DOHH2 (cell line): Measurements from ENCODE around the gene EGFLAM.

Experiments used
- H3F3A ChIP-seq: fragments of 200-600 bp; sonication (generic), shearing (Covaris generic); 2 replicates; pipeline ENCODE4 v1.6.0; 2016; ENCODE audit warnings: antibody characterized with exemption, mild to moderate bottlenecking; ENCODE audit not compliant: control insufficient read depth, insufficient read depth
- H3K27ac ChIP-seq: fragments of 200-600 bp; sonication (generic); 2 replicates; pipeline ENCODE4 v1.5.1; 2014; ENCODE audit warnings: low read depth, mild to moderate bottlenecking, low read length, moderate library complexity
- H3K27me3 ChIP-seq: fragments of 200-600 bp; sonication (generic); 2 replicates; pipeline ENCODE4 v1.6.1; 2014; ENCODE audit warnings: mild to moderate bottlenecking, low read length, mixed read lengths; ENCODE audit not compliant: control insufficient read depth
- H3K36me3 ChIP-seq: fragments of 200-600 bp; sonication (generic); 2 replicates; pipeline ENCODE4 v1.6.1; 2014; ENCODE audit warnings: mild to moderate bottlenecking, low read length, moderate library complexity, mixed read lengths; ENCODE audit not compliant: control insufficient read depth
- H3K4me1 ChIP-seq: fragments of 200-600 bp; sonication (generic); 2 replicates; pipeline ENCODE4 v1.6.1; 2014; ENCODE audit warnings: mild to moderate bottlenecking, low read length, mixed read lengths; ENCODE audit not compliant: control insufficient read depth
- H3K4me2 ChIP-seq: fragments of 200-600 bp; sonication (generic); 2 replicates; pipeline ENCODE4 v1.6.0; 2014; ENCODE audit warnings: mild to moderate bottlenecking, low read length, moderate library complexity
- H3K4me3 ChIP-seq: fragments of 200-600 bp; sonication (generic); 2 replicates; pipeline ENCODE4 v1.5.1; 2014; ENCODE audit warnings: mild to moderate bottlenecking, low read length, mixed read lengths
- H3K79me2 ChIP-seq: fragments of 200-600 bp; sonication (generic); 2 replicates; pipeline ENCODE4 v1.6.1; 2014; ENCODE audit warnings: mild to moderate bottlenecking, low read length, mixed read lengths; ENCODE audit not compliant: control insufficient read depth
- H3K9me2 ChIP-seq: fragments of 200-600 bp; sonication (generic); replicated peaks from 2 replicates; pipeline ENCODE4 v1.6.1; 2014; ENCODE audit warnings: mild to moderate bottlenecking, low read length, mixed read lengths; ENCODE audit not compliant: control insufficient read depth
- H3K9me3 ChIP-seq: fragments of 200-600 bp; sonication (generic); 2 replicates; pipeline ENCODE4 v1.6.1; 2014; ENCODE audit warnings: antibody characterized with exemption, low read length, mixed read lengths; ENCODE audit not compliant: control insufficient read depth, insufficient read depth
- H4K20me1 ChIP-seq: fragments of 200-600 bp; sonication (generic); 2 replicates; pipeline ENCODE4 v1.6.0; 2014; ENCODE audit warnings: low read depth, mild to moderate bottlenecking, antibody characterized with exemption, low read length, moderate library complexity; ENCODE audit not compliant: control insufficient read depth, insufficient read depth
- CTCF ChIP-seq: fragments of 200-600 bp; sonication (generic); IDR thresholded peaks from one replicate; pipeline ENCODE4 v1.5.1; 2014; ENCODE audit warnings: antibody characterized with exemption, mild to moderate bottlenecking, low read depth, low read length; ENCODE audit not compliant: poor library complexity, severe bottlenecking
- EZH2phosphoT487 ChIP-seq: fragments of 200-600 bp; sonication (generic); IDR thresholded peaks from 2 replicates; pipeline ENCODE4 v1.6.1; 2017; ENCODE audit warnings: borderline replicate concordance, mild to moderate bottlenecking, antibody characterized with exemption, low read length, moderate library complexity, mixed read lengths

The EGFLAM gene

GRCh38 chr5:38441453-38442246 is 183.3 kb downstream of the EGFLAM start:
- Histone ChIP-seq H3K9me2 (no peaks in the 10 kb centered on the region), H3K4me2 (no peak overlapping the region), H3K79me2 (no peaks in the 10 kb centered on the region), H3K27me3 (peaks cover 12% of the 10 kb centered on the region), H3F3A (no peaks in the 10 kb centered on the region), H3K9me3 (no peaks in the 10 kb centered on the region), H3K36me3 (no peaks in the 10 kb centered on the region), H4K20me1 (no peaks in the 10 kb centered on the region), H3K27ac (no peak overlapping the region), H3K4me1 (no peaks in the 10 kb centered on the region), H3K4me3 (no peak overlapping the region)
- TF ChIP-seq CTCF (peak; percentile 92), EZH2phosphoT487 (no peak)

GRCh38 chr5:38442247-38442573 is 183.9 kb downstream of the EGFLAM start:
- no peak overlapping the region for H3K27ac ChIP-seq

GRCh38 chr5:38443390-38443789 is 185.0 kb downstream of the EGFLAM start:
- TF ChIP-seq EZH2phosphoT487 = no peak
- TF ChIP-seq CTCF = no peak
- Histone ChIP-seq H3K4me3 (no peak overlapping the region), H3F3A (no peaks in the 10 kb centered on the region), H3K9me2 (no peaks in the 10 kb centered on the region), H3K79me2 (no peaks in the 10 kb centered on the region), H3K4me2 (no peak overlapping the region), H3K27ac (no peak overlapping the region), H3K27me3 (peaks cover 25% of the 10 kb centered on the region), H3K4me1 (no peaks in the 10 kb centered on the region), H4K20me1 (no peaks in the 10 kb centered on the region), H3K9me3 (no peaks in the 10 kb centered on the region), H3K36me3 (no peaks in the 10 kb centered on the region)

More at GRCh38 chr5:38442247-38442573, 183.9 kb downstream of the EGFLAM start:
- Histone ChIP-seq H3K4me1 (no peaks in the 10 kb centered on the region), H3K9me3 (no peaks in the 10 kb centered on the region), H3K4me2 (no peak overlapping the region), H3K27me3 (peaks cover 18% of the 10 kb centered on the region), H4K20me1 (no peaks in the 10 kb centered on the region), H3K79me2 (no peaks in the 10 kb centered on the region), H3K9me2 (no peaks in the 10 kb centered on the region), H3K36me3 (no peaks in the 10 kb centered on the region), H3F3A (no peaks in the 10 kb centered on the region), H3K4me3 (no peak overlapping the region)
- no peak for TF ChIP-seq EZH2phosphoT487

GRCh38 chr5:38445374-38446028 is 187.1 kb downstream of the EGFLAM start:
- Histone ChIP-seq H3K79me2 (no peaks in the 10 kb centered on the region), H3K4me2 (no peak overlapping the region), H3K36me3 (no peaks in the 10 kb centered on the region), H3K27ac (no peak overlapping the region), H3K9me3 (no peaks in the 10 kb centered on the region), H3K4me1 (no peaks in the 10 kb centered on the region), H3F3A (no peaks in the 10 kb centered on the region), H4K20me1 (no peaks in the 10 kb centered on the region), H3K27me3 (peaks cover 34% of the 10 kb centered on the region), H3K4me3 (no peak overlapping the region), H3K9me2 (no peaks in the 10 kb centered on the region)
- TF ChIP-seq CTCF (no peak), EZH2phosphoT487 (no peak)
